Activated CD8-positive, alpha-beta memory T cell treated with anti-CD3 and anti-CD28 coated beads, Interleukin-2, amount 50 U/mL, for 24 hours (primary cell): ENCODE measurements around the gene SLC35C1.
A peak's percentile ranks its signal among the peaks of the same experiment; 100 is the strongest.
"Not testable (repeated sequence)": the region's sequence is repeated elsewhere in the genome, so short reads cannot be mapped to it uniquely, and the experiment has no call there.

Source experiments
- DNase-seq: peaks from one replicate; pipeline ENCODE4 v3.0.0-alpha.2; 2020; ENCODE audit errors: extremely low read depth

Gene SLC35C1

GRCh38 chr11:45811109-45811435 is 6.1 kb downstream of the SLC35C1 start:
- no peak for DNase-seq

- DNase-seq = no peak
Observed at GRCh38 chr11:45811571-45812290, 6.8 kb downstream of the SLC35C1 start.

DNA sequence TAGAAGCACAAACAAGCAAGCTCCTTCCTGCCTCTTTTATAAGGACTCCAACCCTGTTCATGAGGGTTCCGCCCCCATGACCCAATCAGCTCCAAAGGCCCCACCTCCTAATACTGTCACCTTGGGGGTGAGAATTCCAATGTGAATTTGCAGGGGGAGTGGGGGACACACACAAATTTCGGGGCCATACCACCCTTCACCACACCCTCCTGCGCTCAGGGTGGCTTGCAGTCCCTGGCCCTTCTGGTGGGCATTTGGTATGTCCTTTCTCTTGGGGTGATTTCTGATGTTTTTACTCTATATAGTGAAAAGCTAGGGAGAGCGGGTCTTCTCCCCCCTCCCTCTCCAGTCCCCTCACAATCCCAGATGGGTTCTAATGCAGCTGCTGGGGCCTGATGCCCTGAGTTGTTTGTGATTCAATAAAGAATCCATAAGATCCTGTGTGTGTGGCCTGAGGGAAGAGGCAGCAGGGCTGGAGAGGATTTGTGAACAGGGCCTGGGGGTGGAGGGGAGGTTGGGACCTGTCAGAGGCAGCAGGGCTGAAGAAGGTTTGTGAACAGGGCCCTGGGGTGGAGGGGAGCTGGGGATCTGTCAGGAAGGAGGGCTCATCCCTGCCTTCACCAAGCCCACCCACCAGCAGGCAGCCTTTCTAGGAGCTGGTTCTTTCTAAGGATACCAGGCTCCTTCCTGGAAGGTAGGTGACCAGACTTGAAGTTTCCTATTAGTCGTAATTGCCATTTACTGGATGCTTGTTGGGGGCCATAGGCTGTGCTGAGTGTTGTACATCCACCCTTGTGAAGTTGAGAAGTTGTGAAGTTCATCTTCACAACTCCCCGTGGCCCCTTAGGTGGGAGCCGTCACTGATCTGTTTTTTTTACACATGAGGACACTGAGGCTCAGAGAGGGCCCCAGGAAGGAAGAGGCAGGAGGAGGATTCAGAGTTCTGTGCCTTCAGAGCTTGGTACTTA is 7.9 kb downstream of the SLC35C1 start:
- DNase-seq = no peak

DNA sequence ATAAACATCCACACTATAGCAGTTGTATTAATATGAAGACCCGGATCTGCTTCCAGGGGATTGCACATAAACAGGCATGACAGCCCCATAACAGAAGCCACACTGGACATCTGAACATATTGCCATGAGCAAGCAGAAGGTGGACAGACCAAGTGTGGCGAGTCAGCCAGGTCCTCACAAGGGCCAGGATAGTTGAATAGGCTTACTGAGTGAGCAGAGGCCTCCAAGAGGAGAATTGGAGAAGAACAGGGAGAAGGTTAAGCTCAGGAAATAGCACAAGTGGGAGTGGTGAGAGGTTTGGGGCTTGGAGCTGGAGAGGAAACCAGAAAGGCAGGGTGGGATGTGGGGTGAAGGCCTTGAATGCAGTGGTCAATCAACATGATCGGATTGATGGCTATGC is 10.8 kb downstream of the SLC35C1 start:
- DNase-seq = no peak

DNA sequence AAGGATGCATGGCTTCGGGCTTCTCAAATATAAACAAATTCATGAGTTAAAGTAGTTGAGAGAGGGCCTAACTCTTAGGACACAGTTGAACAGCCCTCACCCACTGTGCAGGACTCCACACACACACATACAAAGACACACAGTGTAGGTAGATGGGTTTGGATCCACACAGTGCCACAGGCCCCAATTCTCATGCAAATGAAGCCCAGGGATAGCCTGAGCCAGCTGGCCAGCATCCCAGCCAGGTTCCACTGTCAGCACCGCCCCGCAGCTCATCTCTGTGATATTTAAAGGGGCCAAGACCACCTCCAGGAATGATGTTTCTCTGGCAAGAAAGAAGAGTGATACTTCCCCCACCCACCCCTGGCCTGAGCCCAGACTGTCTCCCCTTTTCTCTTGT is 11.7 kb downstream of the SLC35C1 start:
- no peak for DNase-seq

DNA sequence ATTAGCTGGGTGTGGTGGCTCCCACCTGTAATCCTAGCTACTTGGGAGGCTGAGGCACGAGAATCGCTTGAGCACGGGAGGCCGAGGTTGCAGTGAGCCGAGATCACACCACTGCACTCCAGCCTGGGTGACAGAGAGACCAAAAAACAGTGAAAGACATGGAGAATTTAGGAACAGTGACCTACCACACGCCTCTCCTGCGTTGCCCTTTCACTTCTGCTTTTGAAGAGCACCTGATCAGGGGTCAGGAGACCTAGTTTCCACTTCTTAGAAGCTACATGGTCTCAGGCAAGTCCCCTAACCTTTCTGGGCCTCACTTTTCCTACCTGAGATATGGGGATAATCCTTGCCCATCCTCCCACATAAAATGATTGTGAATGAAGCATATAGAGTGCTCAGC is 12.2 kb downstream of the SLC35C1 start:
- no peak for DNase-seq

DNA sequence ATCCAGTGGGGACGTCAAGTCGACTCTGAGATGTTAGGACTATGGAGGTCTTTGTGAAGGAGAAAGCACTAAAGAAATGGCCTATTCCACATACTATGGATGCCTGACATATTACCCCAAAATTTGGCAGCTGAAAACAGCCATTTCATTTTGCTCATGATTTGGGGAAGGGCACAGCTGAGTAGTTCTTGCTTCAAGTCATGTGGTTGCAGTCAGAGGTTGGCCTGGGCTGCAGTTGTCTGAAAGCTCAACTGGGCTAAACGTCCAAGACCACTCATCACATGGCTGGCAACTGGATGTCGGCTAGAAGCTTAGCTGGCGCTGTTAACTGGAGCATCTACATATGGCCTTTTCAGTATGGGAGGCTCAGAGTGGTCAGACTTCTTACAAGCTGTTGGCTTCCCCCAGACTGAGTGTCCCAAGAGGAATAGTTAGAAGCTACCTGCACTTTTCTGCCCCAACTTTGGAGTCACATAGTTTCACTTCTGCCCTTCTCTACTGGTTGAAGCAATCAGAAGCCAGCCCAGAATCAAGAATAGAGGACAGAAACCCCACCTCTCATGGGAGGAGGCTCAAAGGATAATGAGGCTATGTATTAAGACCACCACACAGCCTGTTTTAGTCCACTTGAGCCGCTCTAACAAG is 14.1 kb downstream of the SLC35C1 start:
- DNase-seq = no peak

DNA sequence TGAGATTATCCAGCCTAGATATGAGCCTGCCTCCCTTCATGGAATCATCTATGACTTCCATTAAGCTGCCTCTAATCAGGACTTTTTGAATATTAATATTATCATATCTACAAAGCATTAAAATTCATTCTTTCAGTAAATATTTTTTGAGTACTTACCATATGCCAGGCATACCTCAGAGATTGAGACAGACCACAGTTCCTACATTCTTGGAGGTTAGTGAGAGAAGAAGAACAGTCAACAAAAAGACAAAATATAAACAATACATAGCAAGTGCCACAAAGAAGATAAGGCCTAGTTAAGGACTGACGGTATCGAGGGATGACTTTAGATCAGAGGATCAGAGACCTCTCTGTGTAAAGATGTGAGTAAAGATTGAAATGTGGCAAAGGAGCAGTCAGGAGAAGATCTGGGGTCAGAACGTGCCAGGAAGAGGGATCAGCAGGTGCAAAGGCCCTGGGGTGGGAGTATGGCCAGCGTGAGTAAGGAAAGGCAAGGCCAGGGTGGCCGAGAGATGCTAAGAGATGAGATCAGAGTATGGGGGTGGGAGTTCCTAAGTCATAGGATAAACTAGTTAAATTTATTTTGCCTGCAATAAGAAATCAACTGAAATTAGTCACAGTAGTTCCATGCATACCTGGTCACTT is 15.4 kb downstream of the SLC35C1 start:
- DNase-seq = no peak

GRCh38 chr11:45826492-45826891 is 21.5 kb downstream of the SLC35C1 start:
- DNase-seq = not testable (repeated sequence)

- DNase-seq = no peak
Observed at GRCh38 chr11:45827123-45827522, 22.2 kb downstream of the SLC35C1 start.

GRCh38 chr11:45828996-45829395 is 24.0 kb downstream of the SLC35C1 start:
- no peak for DNase-seq

- DNase-seq = no peak
Observed at GRCh38 chr11:45830596-45830995, 25.6 kb downstream of the SLC35C1 start.

DNA sequence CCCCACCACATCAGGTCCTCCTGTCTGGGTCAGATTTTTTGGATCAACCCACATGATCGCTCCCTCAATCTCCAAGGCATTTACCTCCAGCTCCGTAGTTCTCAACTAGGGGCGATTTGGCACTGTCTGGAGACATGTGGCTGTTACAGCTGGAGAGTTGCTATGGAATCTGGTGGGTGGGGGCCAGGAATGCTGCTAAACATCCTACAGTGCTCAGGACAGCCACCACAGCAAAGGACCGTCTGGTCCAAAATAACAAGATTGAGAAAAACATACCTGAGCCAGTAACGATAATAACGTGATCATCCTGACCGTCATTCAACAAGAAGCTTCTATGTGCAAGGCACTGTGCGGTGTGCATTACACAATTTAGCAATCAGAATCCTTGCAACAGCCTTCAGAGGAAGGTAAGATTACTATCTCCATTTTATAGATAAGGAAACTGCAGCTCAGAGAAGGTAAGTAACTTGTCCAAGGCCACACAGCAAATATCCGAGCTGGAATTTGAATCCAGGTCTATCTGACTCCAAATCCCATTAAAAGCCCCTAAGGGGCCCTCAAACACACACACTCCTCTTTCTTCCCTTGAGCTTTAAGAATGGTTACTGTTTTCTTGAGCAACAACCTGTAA is 28.0 kb downstream of the SLC35C1 start:
- DNase-seq = no peak

- DNase-seq = no peak
Observed at GRCh38 chr11:45833761-45834160, 28.8 kb downstream of the SLC35C1 start.

GRCh38 chr11:45834298-45834756 is 29.4 kb downstream of the SLC35C1 start:
- DNase-seq = no peak

GRCh38 chr11:45839204-45839603 is 34.3 kb downstream of the SLC35C1 start:
- no peak for DNase-seq

DNA sequence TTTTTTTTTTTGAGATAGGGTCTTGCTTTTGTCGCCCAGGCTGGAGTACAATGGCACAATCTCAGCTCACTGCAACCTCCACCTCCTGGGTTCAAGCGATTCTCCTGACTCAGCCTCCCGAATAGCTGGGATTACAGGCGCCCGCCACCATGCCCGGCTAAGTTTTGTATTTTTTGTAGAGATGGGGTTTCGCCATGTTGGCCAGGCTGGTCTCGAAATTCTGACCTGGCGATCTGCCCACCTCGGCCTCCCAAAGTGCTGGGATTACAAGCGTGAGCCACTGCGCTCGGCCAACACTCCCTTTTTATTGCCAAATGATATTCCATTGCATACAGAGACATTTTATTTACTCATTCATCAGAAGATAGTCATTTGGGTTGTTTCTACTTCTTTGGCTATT is 35.3 kb downstream of the SLC35C1 start:
- DNase-seq = not testable (repeated sequence)

- peak; percentile 72 for DNase-seq
Observed at GRCh38 chr11:45843158-45843924, 38.4 kb downstream of the SLC35C1 start.

- DNase-seq = no peak
Observed at GRCh38 chr11:45844822-45845578, 40.1 kb downstream of the SLC35C1 start.

DNA sequence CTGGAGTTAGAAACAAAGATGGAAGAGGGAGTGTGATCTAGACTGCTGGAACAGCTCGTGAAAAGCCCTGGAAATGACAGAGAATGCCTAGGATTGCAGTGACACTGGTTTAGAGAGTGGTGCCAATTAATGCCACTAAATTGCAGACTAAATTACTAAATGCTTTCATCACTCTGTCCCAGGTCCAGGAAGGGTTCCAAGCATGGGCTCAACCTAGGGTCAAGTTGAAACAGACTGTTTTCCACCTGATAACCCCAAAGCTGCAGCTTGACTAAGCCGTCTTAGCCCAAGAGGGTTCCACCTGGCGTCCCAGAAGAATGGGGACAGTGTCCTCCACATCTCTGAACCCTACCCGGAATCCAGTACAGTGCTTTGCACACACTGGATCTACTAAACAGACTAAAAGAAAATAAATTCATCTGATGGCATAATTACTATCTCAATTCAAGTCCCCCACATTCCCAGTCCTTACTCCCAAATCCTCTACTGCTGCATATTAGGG is 41.3 kb downstream of the SLC35C1 start:
- DNase-seq = no peak
